ENCODE data around the gene ZEB2. TPM values are rescaled to one million over a fixed set of nuclear protein-coding genes. Genes with fewer than 3 reads are reported as not detected.

ZEB2 gene
- total and polyA plus RNA-seq, 8 donors: 10.7 to 161 (median 43.1) TPM

DNA sequence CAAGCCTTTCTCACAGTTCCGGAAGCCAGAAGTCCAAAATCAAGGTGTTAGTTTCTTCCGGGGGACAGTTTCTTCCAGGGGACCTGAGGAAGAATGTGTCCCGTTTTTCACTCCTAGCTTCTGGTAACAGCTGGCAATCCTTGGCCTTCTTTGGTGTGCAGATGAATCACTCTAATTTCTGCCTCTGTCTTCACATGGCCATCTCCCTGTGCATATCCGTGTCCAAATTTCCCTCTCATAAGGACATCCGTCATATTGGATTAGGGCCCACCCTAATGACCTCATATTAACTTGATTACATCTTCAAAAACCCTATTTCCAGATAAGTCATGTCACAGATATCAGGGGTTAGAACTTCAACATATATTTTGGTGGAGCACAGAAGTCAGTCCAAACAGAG lies 141.4 kb downstream of the ZEB2 start:
- no peak for DNase-seq
- Histone ChIP-seq H3K4me3 (no peak overlapping the region), H3K36me3 (no peaks in the 10 kb centered on the region), H3K9me3 (no peaks in the 10 kb centered on the region), H3K4me1 (peaks cover 0 to 22% (median 0%) of the 10 kb centered on the region in 4 donors), H3K27me3 (no peaks in the 10 kb centered on the region), H3K27ac (peak overlapping the region in 1 of 5 donors; percentile 1)
- intact Hi-C loops (cut with DNase I; ENCODE audit: low total_unique reads): no loop called here
- 81 to 90% (median 88%) methylated on average over 5 of the region's 5 CpGs for WGBS, 5 donors
- TF ChIP-seq, protein P1, sequence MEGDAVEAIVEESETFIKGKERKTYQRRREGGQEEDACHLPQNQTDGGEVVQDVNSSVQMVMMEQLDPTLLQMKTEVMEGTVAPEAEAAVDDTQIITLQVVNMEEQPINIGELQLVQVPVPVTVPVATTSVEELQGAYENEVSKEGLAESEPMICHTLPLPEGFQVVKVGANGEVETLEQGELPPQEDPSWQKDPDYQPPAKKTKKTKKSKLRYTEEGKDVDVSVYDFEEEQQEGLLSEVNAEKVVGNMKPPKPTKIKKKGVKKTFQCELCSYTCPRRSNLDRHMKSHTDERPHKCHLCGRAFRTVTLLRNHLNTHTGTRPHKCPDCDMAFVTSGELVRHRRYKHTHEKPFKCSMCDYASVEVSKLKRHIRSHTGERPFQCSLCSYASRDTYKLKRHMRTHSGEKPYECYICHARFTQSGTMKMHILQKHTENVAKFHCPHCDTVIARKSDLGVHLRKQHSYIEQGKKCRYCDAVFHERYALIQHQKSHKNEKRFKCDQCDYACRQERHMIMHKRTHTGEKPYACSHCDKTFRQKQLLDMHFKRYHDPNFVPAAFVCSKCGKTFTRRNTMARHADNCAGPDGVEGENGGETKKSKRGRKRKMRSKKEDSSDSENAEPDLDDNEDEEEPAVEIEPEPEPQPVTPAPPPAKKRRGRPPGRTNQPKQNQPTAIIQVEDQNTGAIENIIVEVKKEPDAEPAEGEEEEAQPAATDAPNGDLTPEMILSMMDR (IDR thresholded peaks at IDR 0.05): no peak
- TF ChIP-seq EP300 (IDR thresholded peaks at IDR 0.05): no peak
- TF ChIP-seq POLR2A (IDR thresholded peaks at IDR 0.05): no peak
- TF ChIP-seq POLR2AphosphoS5 (IDR thresholded peaks at IDR 0.05): no peak

DNA sequence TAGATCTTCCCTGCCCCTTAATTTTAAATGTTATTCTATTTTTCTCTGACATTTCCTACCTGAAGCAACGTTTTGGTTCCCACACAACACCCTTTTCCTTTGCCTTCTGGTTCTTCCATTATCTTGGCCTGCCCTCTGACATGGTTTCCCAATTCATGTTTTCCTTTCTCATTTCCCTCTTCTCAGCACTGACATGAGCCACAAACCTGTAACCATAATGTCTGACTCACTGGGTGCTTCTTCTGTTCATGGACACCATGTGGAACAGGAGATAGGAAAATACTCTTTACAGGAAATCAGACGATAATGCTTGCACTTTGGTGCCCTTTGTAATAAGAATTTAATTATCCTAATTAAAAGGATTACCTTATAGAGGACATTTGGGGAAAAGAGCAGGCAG lies 142.0 kb downstream of the ZEB2 start:
- Histone ChIP-seq H3K36me3 (no peaks in the 10 kb centered on the region), H3K27me3 (no peaks in the 10 kb centered on the region), H3K4me3 (no peak overlapping the region), H3K4me1 (peaks cover 0 to 28% (median 0%) of the 10 kb centered on the region in 4 donors), H3K9me3 (no peaks in the 10 kb centered on the region), H3K27ac (peak overlapping the region in 1 of 5 donors; percentile 1)
- TF ChIP-seq, protein P1 (IDR thresholded peaks at IDR 0.05): no peak
- TF ChIP-seq POLR2A (IDR thresholded peaks at IDR 0.05) (no peak), POLR2AphosphoS5 (IDR thresholded peaks at IDR 0.05) (no peak), EP300 (IDR thresholded peaks at IDR 0.05) (no peak)
- intact Hi-C loops (cut with DNase I; ENCODE audit: low total_unique reads): no loop called here
- 61 to 73% (median 64%) methylated on average over 2 of the region's 2 CpGs for WGBS, 5 donors
- DNase-seq: no peak

DNA sequence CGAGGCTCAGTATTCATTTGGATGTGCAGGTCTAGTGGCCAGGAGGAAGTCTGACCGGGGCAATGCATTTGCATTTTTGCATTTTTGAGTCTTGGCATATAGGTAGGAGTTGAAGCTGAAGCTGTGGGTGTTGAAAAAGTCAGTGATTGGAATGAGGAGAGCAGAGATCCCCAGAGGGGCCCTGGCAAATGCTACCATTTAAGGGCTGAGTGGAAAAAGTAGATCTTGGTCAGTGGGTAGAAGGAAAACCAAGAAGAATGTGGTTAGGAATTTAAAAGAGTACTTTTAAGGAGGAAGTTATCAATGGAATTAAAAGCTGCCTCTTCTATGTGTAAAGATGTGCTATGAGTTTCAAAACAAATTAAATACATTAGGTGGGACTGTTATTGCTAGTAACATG lies 143.0 kb downstream of the ZEB2 start:
- Histone ChIP-seq H3K36me3 (no peaks in the 10 kb centered on the region), H3K27me3 (no peaks in the 10 kb centered on the region), H3K27ac (no peak overlapping the region), H3K9me3 (no peaks in the 10 kb centered on the region), H3K4me1 (peaks cover 0 to 37% (median 0%) of the 10 kb centered on the region in 4 donors), H3K4me3 (no peak overlapping the region)
- TF ChIP-seq, protein P1 (IDR thresholded peaks at IDR 0.05): no peak
- TF ChIP-seq POLR2AphosphoS5 (IDR thresholded peaks at IDR 0.05) (no peak), POLR2A (IDR thresholded peaks at IDR 0.05) (no peak), EP300 (IDR thresholded peaks at IDR 0.05) (no peak)
- no peak for DNase-seq
- intact Hi-C loops (cut with DNase I; ENCODE audit: low total_unique reads): no loop called here
- WGBS, 5 donors: 85 to 94% (median 89%) methylated on average over 2 of the region's 2 CpGs

DNA sequence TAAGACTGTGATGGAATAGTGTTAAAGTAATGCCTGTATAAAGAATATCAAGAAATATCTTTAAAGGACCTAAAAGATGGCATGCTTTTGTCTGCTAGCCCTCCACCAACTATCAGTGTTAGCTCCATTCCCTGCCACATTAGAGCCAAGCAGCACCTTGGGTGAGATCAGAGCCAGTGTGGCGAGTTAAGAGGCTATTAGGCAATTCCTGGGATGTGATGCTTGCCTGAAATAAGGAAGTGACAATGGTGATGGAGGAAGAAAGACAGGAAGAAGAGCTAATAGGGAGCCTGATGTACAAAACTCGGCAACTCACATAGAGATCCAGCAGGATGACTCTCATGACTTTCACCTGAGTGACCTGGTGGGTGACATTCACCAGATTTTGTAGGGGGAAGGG lies 143.5 kb downstream of the ZEB2 start:
- no peak for TF ChIP-seq EP300 (IDR thresholded peaks at IDR 0.05)
- no peak for TF ChIP-seq POLR2AphosphoS5 (IDR thresholded peaks at IDR 0.05)
- H3K36me3 ChIP-seq: no peaks in the 10 kb centered on the region
- no peak overlapping the region for H3K4me3 ChIP-seq
- H3K27me3 ChIP-seq: no peaks in the 10 kb centered on the region
- H3K4me1 ChIP-seq: peaks cover 0 to 38% (median 0%) of the 10 kb centered on the region in 4 donors
- no peaks in the 10 kb centered on the region for H3K9me3 ChIP-seq
- DNase-seq: no peak
- 73 to 93% (median 84%) methylated on average over 2 of the region's 2 CpGs for WGBS, 5 donors
- intact Hi-C loops (cut with DNase I; ENCODE audit: low total_unique reads): no loop called here
- no peak overlapping the region for H3K27ac ChIP-seq

DNA sequence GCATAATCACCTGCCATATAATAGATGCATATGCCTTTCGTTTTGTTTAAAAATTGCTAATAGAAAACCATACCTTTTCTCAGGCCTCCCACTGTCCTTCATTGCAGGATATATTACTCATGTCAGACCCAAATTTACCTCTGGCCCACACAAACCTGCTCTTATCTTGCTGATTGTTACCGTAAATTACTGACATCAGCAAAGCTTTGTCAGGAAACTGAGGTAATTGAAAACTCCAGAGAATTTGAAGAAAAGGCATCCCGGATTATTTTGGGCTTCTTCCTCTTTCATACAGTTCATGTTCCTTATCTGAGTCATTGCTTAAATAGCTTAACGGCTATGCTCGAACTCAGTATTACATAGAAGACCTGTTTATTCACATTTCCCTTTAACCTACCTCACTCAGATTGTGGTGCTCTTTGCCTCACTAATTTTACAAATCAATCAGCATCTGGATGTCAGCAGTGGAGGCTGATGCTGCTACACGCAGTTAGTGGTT lies 145.7 kb downstream of the ZEB2 start:
- TF ChIP-seq POLR2AphosphoS5 (IDR thresholded peaks at IDR 0.05) (no peak), EP300 (IDR thresholded peaks at IDR 0.05) (no peak), POLR2A (IDR thresholded peaks at IDR 0.05) (no peak)
- TF ChIP-seq, protein P1 (IDR thresholded peaks at IDR 0.05): no peak
- Histone ChIP-seq H3K36me3 (no peaks in the 10 kb centered on the region), H3K4me1 (peaks cover 0 to 32% (median 0%) of the 10 kb centered on the region in 4 donors), H3K27ac (no peak overlapping the region), H3K9me3 (no peaks in the 10 kb centered on the region), H3K4me3 (no peak overlapping the region), H3K27me3 (no peaks in the 10 kb centered on the region)
- intact Hi-C loops (cut with DNase I; ENCODE audit: low total_unique reads): no loop called here
- 30 to 51% (median 39%) methylated on average over 6 of the region's 6 CpGs for WGBS, 5 donors
- no peak for DNase-seq

Data from stomach (tissue), 9 donors.